ENCODE data around the gene KIAA0825. TPM values are rescaled to one million over a fixed set of nuclear protein-coding genes. Genes with fewer than 3 reads are reported as not detected.
"Not testable (repeated sequence)": the region's sequence is repeated elsewhere in the genome, so short reads cannot be mapped to it uniquely, and the experiment has no call there.

KIAA0825 gene
- total RNA-seq, 4 donors from 2014 or later = 12.5 to 32.6 (median 15.9) TPM

GRCh38 chr5:94361161-94361560, 257.2 kb downstream of the KIAA0825 start:
- no peak for DNase-seq
- Histone ChIP-seq H3K4me1 (no peaks in the 10 kb centered on the region), H3K9me3 (no peaks in the 10 kb centered on the region), H3K4me3 (replicated peaks in 1 of 3) (no peak overlapping the region), H3K27me3 (no peaks in the 10 kb centered on the region), H3K27ac (no peak overlapping the region), H3K36me3 (no peaks in the 10 kb centered on the region)
- WGBS, 2 donors = 70 to 84% methylated on average over 1 of the region's 1 CpG
- TF ChIP-seq, protein P1, sequence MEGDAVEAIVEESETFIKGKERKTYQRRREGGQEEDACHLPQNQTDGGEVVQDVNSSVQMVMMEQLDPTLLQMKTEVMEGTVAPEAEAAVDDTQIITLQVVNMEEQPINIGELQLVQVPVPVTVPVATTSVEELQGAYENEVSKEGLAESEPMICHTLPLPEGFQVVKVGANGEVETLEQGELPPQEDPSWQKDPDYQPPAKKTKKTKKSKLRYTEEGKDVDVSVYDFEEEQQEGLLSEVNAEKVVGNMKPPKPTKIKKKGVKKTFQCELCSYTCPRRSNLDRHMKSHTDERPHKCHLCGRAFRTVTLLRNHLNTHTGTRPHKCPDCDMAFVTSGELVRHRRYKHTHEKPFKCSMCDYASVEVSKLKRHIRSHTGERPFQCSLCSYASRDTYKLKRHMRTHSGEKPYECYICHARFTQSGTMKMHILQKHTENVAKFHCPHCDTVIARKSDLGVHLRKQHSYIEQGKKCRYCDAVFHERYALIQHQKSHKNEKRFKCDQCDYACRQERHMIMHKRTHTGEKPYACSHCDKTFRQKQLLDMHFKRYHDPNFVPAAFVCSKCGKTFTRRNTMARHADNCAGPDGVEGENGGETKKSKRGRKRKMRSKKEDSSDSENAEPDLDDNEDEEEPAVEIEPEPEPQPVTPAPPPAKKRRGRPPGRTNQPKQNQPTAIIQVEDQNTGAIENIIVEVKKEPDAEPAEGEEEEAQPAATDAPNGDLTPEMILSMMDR (IDR thresholded peaks at IDR 0.05) = no peak
- TF ChIP-seq POLR2A (IDR thresholded peaks at IDR 0.05) = no peak
- intact Hi-C loops (cut with DNase I) = no loop called here

DNA sequence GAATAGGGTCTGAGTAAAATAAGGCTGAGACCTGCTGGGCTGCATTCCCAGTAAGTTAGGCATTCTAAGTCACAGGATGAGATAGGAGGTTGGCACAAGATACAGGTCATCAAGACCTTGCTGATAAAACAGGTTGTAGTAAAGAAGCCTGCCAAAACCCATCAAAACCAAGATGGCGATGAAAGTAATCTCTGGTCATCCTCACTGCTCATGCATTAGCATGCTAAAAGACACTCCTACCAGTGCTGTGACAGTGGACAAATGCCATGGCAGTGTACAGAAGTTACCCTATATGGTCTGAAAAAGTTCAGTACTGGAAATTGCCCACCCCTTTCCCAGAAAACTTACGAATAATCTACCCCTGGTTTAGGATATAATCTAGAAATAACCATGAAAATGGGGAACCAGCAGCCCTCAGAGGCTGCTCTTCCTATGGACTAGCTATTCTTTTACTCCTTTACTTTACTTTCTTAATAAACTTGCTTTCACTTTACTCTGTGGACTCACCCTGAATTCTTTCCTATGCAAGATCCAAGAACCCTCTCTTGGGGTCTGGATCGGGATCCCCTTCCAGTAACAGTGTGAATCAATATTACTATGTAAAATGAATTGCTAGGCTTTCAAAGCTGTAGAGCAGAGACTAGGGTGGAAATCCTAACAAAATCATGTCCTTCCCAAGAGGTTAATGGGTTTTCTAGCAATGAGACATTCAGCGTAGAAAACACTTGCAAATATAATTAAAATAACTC, 257.8 kb downstream of the KIAA0825 start:
- intact Hi-C loops (cut with DNase I) = no loop called here
- WGBS, 2 donors = 90 to 93% methylated on average over 4 of the region's 4 CpGs
- no peaks in the 10 kb centered on the region for H3K27me3 ChIP-seq
- no peak for TF ChIP-seq POLR2A (IDR thresholded peaks at IDR 0.05)
- TF ChIP-seq, protein P1 (IDR thresholded peaks at IDR 0.05) = no peak
- no peak for DNase-seq
- H3K9me3 ChIP-seq = no peaks in the 10 kb centered on the region
- H3K36me3 ChIP-seq = no peaks in the 10 kb centered on the region
- no peaks in the 10 kb centered on the region for H3K4me1 ChIP-seq
- H3K27ac ChIP-seq = no peak overlapping the region
- H3K4me3 ChIP-seq (replicated peaks in 1 of 3) = no peak overlapping the region

- no peaks in the 10 kb centered on the region for H3K4me1 ChIP-seq
- H3K36me3 ChIP-seq = no peaks in the 10 kb centered on the region
- H3K4me3 ChIP-seq (replicated peaks in 1 of 3) = no peak overlapping the region
- H3K9me3 ChIP-seq = no peaks in the 10 kb centered on the region
- H3K27me3 ChIP-seq = no peaks in the 10 kb centered on the region
- TF ChIP-seq, protein P1 (IDR thresholded peaks at IDR 0.05) = no peak
- TF ChIP-seq POLR2A (IDR thresholded peaks at IDR 0.05) = no peak
- WGBS, 2 donors = 95% methylated on average over 3 of the region's 3 CpGs
- no peak overlapping the region for H3K27ac ChIP-seq
- intact Hi-C loops (cut with DNase I) = no loop called here
- no peak for DNase-seq
Observed at GRCh38 chr5:94359880-94360279, 258.5 kb downstream of the KIAA0825 start.

DNA sequence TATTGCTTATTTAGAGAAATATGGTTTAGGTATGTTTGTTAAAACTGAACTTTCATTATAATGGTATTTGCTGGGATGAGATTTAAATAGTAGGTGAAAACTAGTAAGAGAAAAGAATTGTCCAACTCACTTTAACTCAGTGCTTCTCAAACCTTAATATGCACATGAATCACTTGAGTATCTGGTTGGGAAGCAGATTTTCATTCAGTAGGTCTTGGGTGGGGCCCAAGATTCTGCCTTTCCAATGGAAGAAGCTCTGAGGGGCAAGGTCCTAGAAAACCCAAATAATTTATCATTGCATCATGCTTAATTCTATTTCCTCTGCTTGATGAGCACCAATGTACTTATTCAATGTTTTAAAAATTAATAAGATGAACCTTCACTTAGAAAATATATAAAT, 262.6 kb downstream of the KIAA0825 start:
- DNase-seq = no peak
- no peaks in the 10 kb centered on the region for H3K27me3 ChIP-seq
- TF ChIP-seq POLR2A (IDR thresholded peaks at IDR 0.05) = no peak
- TF ChIP-seq, protein P1 (IDR thresholded peaks at IDR 0.05) = no peak
- intact Hi-C loops (cut with DNase I) = no loop called here
- no peak overlapping the region for H3K4me3 ChIP-seq (replicated peaks in 1 of 3)
- no peaks in the 10 kb centered on the region for H3K36me3 ChIP-seq
- no peaks in the 10 kb centered on the region for H3K4me1 ChIP-seq
- H3K27ac ChIP-seq = no peak overlapping the region
- H3K9me3 ChIP-seq = no peaks in the 10 kb centered on the region

GRCh38 chr5:94354837-94355485, 263.4 kb downstream of the KIAA0825 start:
- not testable (repeated sequence) for H3K27me3 ChIP-seq, H3K9me3 ChIP-seq

More at GRCh38 chr5:94354837-94355485, 263.4 kb downstream of the KIAA0825 start:
- H3K4me1 ChIP-seq; DNase-seq; H3K27ac ChIP-seq; H3K36me3 ChIP-seq; H3K4me3 ChIP-seq (replicated peaks in 1 of 3); intact Hi-C loops (cut with DNase I): not testable (repeated sequence)
- 68 to 72% methylated on average over 5 of the region's 5 CpGs for WGBS, 2 donors
